ENCODE results near the gene POLH. TPM values are rescaled to one million over a fixed set of nuclear protein-coding genes. Genes with fewer than 3 reads are reported as not detected.

POLH gene
- total RNA-seq, 4 donors from 2014 or later, result 14.8 to 19.5 (median 15.2) TPM

DNA sequence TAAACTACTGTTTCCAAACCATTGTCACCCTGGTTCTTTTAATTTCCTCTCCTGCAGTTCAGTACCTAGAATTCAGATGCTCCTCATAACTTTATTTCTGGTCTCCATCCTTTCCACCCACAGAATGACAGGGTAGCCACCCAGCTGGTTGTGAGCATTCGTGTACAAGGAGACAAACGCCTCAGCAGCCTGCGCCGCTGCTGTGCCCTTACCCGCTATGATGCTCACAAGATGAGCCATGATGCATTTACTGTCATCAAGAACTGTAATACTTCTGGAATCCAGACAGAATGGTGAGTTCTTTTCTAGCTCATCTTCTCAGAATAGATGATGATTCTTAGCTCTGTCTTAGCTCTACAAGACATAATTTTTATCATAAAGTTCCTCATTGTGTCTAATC is 34.4 kb downstream of the POLH start:
- no peak for TF ChIP-seq POLR2A (IDR thresholded peaks at IDR 0.05)
- TF ChIP-seq, protein P1, sequence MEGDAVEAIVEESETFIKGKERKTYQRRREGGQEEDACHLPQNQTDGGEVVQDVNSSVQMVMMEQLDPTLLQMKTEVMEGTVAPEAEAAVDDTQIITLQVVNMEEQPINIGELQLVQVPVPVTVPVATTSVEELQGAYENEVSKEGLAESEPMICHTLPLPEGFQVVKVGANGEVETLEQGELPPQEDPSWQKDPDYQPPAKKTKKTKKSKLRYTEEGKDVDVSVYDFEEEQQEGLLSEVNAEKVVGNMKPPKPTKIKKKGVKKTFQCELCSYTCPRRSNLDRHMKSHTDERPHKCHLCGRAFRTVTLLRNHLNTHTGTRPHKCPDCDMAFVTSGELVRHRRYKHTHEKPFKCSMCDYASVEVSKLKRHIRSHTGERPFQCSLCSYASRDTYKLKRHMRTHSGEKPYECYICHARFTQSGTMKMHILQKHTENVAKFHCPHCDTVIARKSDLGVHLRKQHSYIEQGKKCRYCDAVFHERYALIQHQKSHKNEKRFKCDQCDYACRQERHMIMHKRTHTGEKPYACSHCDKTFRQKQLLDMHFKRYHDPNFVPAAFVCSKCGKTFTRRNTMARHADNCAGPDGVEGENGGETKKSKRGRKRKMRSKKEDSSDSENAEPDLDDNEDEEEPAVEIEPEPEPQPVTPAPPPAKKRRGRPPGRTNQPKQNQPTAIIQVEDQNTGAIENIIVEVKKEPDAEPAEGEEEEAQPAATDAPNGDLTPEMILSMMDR (IDR thresholded peaks at IDR 0.05), result no peak
- Histone ChIP-seq H3K36me3 (peaks cover 13 to 20% of the 10 kb centered on the region in 2 donors), H3K4me3 (replicated peaks in 1 of 3) (no peak overlapping the region), H3K4me1 (no peaks in the 10 kb centered on the region), H3K27me3 (no peaks in the 10 kb centered on the region), H3K27ac (no peak overlapping the region), H3K9me3 (no peaks in the 10 kb centered on the region)
- intact Hi-C loops (cut with DNase I), result no loop called here
- WGBS, 2 donors, result 98% methylated on average over 5 of the region's 5 CpGs
- DNase-seq, result no peak

DNA sequence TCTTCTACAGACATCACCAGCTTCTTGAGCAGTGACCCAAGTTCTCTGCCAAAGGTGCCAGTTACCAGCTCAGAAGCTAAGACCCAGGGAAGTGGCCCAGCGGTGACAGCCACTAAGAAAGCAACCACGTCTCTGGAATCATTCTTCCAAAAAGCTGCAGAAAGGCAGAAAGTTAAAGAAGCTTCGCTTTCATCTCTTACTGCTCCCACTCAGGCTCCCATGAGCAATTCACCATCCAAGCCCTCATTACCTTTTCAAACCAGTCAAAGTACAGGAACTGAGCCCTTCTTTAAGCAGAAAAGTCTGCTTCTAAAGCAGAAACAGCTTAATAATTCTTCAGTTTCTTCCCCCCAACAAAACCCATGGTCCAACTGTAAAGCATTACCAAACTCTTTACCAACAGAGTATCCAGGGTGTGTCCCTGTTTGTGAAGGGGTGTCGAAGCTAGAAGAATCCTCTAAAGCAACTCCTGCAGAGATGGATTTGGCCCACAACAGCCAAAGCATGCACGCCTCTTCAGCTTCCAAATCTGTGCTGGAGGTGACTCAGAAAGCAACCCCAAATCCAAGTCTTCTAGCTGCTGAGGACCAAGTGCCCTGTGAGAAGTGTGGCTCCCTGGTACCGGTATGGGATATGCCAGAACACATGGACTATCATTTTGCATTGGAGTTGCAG is 37.9 kb downstream of the POLH start:
- Histone ChIP-seq H3K4me3 (replicated peaks in 1 of 3) (no peak overlapping the region), H3K27me3 (no peaks in the 10 kb centered on the region), H3K9me3 (no peaks in the 10 kb centered on the region), H3K27ac (no peak overlapping the region), H3K4me1 (no peaks in the 10 kb centered on the region), H3K36me3 (peaks cover 13 to 20% of the 10 kb centered on the region in 2 donors)
- DNase-seq, result no peak
- no peak for TF ChIP-seq POLR2A (IDR thresholded peaks at IDR 0.05)
- TF ChIP-seq, protein P1 (IDR thresholded peaks at IDR 0.05), result no peak
- intact Hi-C loops (cut with DNase I), result no loop called here
- WGBS, 2 donors, result 87 to 95% methylated on average over 6 of the region's 6 CpGs

DNA sequence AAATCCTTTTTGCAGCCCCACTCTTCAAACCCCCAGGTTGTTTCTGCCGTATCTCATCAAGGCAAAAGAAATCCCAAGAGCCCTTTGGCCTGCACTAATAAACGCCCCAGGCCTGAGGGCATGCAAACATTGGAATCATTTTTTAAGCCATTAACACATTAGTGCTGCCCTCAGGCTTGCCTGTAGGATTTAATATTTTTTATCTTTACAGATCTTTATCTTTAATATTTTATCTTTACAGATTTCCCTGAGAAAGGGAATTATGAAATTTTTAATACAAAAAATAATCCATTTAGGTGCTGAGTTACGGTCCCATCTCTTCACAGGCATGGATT is 38.4 kb downstream of the POLH start:
- Histone ChIP-seq H3K27ac (no peak overlapping the region), H3K4me3 (replicated peaks in 1 of 3) (no peak overlapping the region), H3K4me1 (no peaks in the 10 kb centered on the region), H3K36me3 (peaks cover 13 to 20% of the 10 kb centered on the region in 2 donors), H3K9me3 (no peaks in the 10 kb centered on the region), H3K27me3 (no peaks in the 10 kb centered on the region)
- DNase-seq, result no peak
- TF ChIP-seq, protein P1 (IDR thresholded peaks at IDR 0.05), result no peak
- no peak for TF ChIP-seq POLR2A (IDR thresholded peaks at IDR 0.05)
- 86 to 90% methylated on average over 3 of the region's 3 CpGs for WGBS, 2 donors
- intact Hi-C loops (cut with DNase I), result no loop called here

DNA sequence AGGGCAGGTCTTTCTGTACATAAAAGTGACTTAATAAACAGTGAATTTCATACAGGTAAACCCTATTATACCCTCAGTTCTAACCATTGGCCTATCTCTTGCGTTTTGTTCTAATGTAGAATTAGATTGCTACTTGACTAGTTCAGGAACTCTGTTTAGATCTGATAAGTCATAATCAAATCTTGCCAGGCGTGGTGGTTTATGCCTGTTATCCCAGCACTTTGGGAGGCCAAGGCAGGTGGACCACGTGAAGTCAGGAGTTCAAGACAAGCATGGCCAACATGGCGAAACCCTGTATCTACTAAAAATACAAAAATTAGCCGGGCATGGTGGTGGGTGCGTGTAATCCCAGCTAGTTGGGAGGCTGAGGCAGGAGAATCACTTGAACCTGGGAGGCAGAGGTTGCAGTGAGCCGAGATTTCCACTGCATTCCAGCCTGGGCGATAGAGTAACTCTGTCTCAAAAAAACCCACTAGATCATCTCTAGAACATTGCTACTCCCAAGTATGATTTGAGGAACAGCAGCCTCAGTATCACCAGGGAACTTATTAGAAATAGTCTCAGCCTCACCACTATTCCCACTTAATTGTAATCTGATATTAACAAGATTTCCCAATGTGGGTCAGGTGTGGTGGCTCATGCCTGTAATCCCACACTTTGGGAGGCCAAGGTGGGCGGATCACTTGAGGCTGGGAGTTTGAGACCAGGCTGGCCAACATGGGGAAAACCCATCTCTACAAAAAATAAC is 40.9 kb downstream of the POLH start:
- Histone ChIP-seq H3K4me1 (no peaks in the 10 kb centered on the region), H3K36me3 (peaks cover 29 to 30% of the 10 kb centered on the region in 2 donors), H3K9me3 (no peaks in the 10 kb centered on the region), H3K27me3 (no peaks in the 10 kb centered on the region), H3K4me3 (replicated peaks in 1 of 3) (no peak overlapping the region), H3K27ac (no peak overlapping the region)
- TF ChIP-seq, protein P1 (IDR thresholded peaks at IDR 0.05), result no peak
- TF ChIP-seq POLR2A (IDR thresholded peaks at IDR 0.05), result no peak
- intact Hi-C loops (cut with DNase I), result no loop called here
- DNase-seq, result no peak
- 88 to 95% methylated on average over 9 of the region's 9 CpGs for WGBS, 2 donors
